H1 (cell line): ENCODE measurements around the gene CREBBP. TPM values are rescaled to one million over a fixed set of nuclear protein-coding genes. Genes with fewer than 3 reads are reported as not detected.

ENCODE experiments used
- GTF2F1 ChIP-seq: IDR thresholded peaks from 2 replicates; pipeline ENCODE4 v1.6.1; 2012; ENCODE audit warnings: low read depth, low read length, improper control_type of control experiment, borderline replicate concordance
- JUN ChIP-seq: IDR thresholded peaks from 2 replicates; pipeline ENCODE4 v1.6.1; 2011; ENCODE audit warnings: low read depth, mild to moderate bottlenecking, improper control_type of control experiment, low read length
- MAFK ChIP-seq: IDR thresholded peaks from 2 replicates; pipeline ENCODE4 v1.6.1; 2012; ENCODE audit warnings: low read depth, mild to moderate bottlenecking, improper control_type of control experiment, low read length
- polyA plus RNA-seq, 7 experiments: library from polyadenylated mRNA; depleted of rRNA in 3 of 7; stranded (reverse) in 5 of 7; unstranded in 2 of 7; fragments of >200 nt in 5 of 7; fragments of 200-250 nt in 2 of 7; gene quantifications; 1 replicate in 5 of 7; 2 replicates in 1 of 7; 4 replicates in 1 of 7; pipeline versions ENCODE4 v1.2.1 to v1.2.3, GENCODE V29; 2011 to 2013; ENCODE audit warnings: missing spikeins in 2 of 7, mixed read lengths in 2 of 7
- total RNA-seq: library from RNA; stranded (reverse); fragmentation: NEBNext Ultra II Directional; extraction: Animal tissue kit (Norgen Biotek cat#: 25700); gene quantifications from 2 replicates; pipeline ENCODE4 v1.2.1, GENCODE V29; 2021
- TF ChIP-seq, protein P1 (sequence below): fragments of 300-600 bp; sonication (generic); IDR thresholded peaks from 2 replicates; pipeline ENCODE4 v1.7.1; 2012; ENCODE audit warnings: low read length, moderate library complexity, mild to moderate bottlenecking, inconsistent platforms; ENCODE audit not compliant: insufficient replicate concordance

The CREBBP gene
- total and polyA plus RNA-seq, 2 of the 8 experiments (the other 6 are each of a cell fraction or from before 2014, with no cell fraction given), result 10.0 to 60.1 TPM

DNA sequence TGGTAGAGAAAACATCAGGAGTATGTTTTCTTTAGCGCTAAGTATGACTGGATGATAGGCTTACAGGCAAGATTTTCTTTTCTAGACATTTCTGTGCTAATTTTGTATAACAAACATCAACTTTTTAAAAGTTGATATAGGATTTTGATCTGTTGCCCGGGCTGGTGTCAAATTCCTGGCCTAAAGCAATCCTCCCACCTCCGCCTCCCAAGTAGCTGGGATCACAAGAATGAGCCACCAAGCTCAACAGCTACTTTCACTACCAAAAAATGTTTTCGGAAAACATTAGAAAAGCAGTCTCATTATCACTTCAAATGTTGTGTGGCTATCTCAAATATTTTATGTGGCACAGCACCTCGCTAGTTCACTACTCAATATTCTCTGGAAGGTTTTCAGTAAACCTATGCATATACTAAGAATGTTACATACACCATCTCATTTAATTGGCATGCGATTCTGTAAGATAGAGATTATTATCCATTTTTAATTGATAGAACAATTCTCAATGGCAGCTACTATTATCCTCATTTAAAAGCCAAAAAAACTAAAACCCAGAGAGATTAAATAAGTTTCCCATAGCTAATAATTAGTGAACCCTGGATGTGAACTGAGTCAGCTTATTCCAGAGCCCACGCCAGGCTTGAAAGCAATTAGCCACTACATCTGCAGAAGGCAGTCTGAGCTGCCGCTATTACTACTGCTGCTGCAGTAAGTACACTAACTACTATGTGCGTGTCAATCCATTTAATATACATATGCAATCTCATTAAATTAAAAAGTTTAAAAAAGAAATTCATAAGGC, 41.7 kb downstream of the CREBBP start (continued):
- TF ChIP-seq, protein P1, sequence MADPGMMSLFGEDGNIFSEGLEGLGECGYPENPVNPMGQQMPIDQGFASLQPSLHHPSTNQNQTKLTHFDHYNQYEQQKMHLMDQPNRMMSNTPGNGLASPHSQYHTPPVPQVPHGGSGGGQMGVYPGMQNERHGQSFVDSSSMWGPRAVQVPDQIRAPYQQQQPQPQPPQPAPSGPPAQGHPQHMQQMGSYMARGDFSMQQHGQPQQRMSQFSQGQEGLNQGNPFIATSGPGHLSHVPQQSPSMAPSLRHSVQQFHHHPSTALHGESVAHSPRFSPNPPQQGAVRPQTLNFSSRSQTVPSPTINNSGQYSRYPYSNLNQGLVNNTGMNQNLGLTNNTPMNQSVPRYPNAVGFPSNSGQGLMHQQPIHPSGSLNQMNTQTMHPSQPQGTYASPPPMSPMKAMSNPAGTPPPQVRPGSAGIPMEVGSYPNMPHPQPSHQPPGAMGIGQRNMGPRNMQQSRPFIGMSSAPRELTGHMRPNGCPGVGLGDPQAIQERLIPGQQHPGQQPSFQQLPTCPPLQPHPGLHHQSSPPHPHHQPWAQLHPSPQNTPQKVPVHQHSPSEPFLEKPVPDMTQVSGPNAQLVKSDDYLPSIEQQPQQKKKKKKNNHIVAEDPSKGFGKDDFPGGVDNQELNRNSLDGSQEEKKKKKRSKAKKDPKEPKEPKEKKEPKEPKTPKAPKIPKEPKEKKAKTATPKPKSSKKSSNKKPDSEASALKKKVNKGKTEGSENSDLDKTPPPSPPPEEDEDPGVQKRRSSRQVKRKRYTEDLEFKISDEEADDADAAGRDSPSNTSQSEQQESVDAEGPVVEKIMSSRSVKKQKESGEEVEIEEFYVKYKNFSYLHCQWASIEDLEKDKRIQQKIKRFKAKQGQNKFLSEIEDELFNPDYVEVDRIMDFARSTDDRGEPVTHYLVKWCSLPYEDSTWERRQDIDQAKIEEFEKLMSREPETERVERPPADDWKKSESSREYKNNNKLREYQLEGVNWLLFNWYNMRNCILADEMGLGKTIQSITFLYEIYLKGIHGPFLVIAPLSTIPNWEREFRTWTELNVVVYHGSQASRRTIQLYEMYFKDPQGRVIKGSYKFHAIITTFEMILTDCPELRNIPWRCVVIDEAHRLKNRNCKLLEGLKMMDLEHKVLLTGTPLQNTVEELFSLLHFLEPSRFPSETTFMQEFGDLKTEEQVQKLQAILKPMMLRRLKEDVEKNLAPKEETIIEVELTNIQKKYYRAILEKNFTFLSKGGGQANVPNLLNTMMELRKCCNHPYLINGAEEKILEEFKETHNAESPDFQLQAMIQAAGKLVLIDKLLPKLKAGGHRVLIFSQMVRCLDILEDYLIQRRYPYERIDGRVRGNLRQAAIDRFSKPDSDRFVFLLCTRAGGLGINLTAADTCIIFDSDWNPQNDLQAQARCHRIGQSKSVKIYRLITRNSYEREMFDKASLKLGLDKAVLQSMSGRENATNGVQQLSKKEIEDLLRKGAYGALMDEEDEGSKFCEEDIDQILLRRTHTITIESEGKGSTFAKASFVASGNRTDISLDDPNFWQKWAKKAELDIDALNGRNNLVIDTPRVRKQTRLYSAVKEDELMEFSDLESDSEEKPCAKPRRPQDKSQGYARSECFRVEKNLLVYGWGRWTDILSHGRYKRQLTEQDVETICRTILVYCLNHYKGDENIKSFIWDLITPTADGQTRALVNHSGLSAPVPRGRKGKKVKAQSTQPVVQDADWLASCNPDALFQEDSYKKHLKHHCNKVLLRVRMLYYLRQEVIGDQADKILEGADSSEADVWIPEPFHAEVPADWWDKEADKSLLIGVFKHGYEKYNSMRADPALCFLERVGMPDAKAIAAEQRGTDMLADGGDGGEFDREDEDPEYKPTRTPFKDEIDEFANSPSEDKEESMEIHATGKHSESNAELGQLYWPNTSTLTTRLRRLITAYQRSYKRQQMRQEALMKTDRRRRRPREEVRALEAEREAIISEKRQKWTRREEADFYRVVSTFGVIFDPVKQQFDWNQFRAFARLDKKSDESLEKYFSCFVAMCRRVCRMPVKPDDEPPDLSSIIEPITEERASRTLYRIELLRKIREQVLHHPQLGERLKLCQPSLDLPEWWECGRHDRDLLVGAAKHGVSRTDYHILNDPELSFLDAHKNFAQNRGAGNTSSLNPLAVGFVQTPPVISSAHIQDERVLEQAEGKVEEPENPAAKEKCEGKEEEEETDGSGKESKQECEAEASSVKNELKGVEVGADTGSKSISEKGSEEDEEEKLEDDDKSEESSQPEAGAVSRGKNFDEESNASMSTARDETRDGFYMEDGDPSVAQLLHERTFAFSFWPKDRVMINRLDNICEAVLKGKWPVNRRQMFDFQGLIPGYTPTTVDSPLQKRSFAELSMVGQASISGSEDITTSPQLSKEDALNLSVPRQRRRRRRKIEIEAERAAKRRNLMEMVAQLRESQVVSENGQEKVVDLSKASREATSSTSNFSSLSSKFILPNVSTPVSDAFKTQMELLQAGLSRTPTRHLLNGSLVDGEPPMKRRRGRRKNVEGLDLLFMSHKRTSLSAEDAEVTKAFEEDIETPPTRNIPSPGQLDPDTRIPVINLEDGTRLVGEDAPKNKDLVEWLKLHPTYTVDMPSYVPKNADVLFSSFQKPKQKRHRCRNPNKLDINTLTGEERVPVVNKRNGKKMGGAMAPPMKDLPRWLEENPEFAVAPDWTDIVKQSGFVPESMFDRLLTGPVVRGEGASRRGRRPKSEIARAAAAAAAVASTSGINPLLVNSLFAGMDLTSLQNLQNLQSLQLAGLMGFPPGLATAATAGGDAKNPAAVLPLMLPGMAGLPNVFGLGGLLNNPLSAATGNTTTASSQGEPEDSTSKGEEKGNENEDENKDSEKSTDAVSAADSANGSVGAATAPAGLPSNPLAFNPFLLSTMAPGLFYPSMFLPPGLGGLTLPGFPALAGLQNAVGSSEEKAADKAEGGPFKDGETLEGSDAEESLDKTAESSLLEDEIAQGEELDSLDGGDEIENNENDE, result no peak
- TF ChIP-seq JUN (no peak), MAFK (no peak), GTF2F1 (no peak)
- TF ChIP-seq, all 59 proteins: peak for 0
